ENCODE data around the gene TSPAN9. TPM values are rescaled to one million over a fixed set of nuclear protein-coding genes. Genes with fewer than 3 reads are reported as not detected.

Gene TSPAN9
- total and polyA plus RNA-seq, 2 of the 4 experiments (the other 2 are of a cell fraction), result 17.7 to 39.1 TPM

DNA sequence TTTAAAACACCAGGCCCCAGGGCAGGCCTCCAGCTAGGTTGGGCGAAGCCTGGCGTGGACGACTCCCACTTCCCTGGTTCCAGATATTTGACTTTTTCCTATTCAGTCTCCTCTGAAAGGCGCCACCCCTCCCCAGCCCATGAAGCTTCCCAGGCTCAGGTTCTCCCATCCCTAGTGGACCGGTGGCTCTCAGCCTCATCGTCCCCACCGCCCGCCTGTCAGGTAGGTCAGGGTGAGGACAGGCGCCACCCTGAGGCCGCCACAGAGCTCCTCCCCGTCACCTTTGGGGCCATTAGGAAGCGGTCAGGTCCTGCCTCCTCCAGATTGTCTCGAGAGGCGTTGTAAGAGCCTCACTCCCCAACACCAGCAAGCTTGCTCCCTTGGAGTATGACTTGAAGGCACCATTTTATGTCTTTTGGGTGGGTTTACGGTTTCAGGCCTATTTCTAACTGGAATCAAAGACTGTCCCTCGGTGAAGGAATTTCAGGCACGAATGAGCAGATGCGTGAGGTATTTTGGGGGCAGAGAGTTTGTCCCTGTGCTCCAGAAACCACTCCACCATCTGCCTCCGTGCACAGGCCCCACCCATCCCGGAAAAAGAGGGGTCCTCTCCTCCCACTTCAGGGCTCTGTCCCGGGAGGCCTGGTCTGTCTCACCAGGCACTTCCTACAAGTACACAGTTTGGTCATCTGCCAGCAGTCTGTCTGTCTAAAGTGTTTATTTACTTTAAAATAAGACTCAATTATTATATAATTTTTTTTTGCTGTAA is 55.6 kb downstream of the TSPAN9 start:
- in situ Hi-C loops (cut with MboI; ENCODE audit: low sequenced_read_pairs), result no loop called here
- Histone ChIP-seq H2BK15ac (ENCODE audit: low read depth, low read length) (peak overlapping the region; percentile 82; the same call in 2 of the 3 replicates), H2BK5ac (ENCODE audit: low read depth, low read length, poor library complexity, severe bottlenecking) (peak overlapping the region; percentile 26), H2AK9ac (replicated peaks; ENCODE audit: low read depth, low read length, poor library complexity) (peak overlapping the region; percentile 89), H3K23ac (ENCODE audit: low read depth, low read length) (peak overlapping the region; percentile 78; the same call in 1 of the 2 replicates), H3K56ac (ENCODE audit: extremely low read depth, insufficient read depth, low read length) (no peak overlapping the region), H4K8ac (ENCODE audit: low read depth in 2 of 2, low read length in 2 of 2) (peak overlapping the region; percentile 86 to 92), H2AFZ (replicated peaks; ENCODE audit: low read length, poor library complexity) (peak overlapping the region; percentile 77), H3K4me2 (ENCODE audit: low read depth, low read length) (peak overlapping the region; percentile 16; the same call in 1 of the 2 replicates), H2BK20ac (ENCODE audit: low read depth, low read length) (peak overlapping the region; percentile 84), H4K20me1 (ENCODE audit: insufficient read depth, low read length) (peaks cover 12% of the 10 kb centered on the region; the same call in 1 of the 2 replicates), H4K5ac (ENCODE audit: low read depth, low read length) (peak overlapping the region; percentile 70), H2AK5ac (ENCODE audit: low read depth, low read length) (peak overlapping the region; percentile 86), H3K36me3 (ENCODE audit: control insufficient read depth, insufficient read depth, low read length) (no peaks in the 10 kb centered on the region), H3K18ac (ENCODE audit: low read depth, low read length) (peak overlapping the region; percentile 38), H4K91ac (ENCODE audit: insufficient read depth, low read depth, low read length) (peak overlapping the region; percentile 88), H3K14ac (replicated peaks; ENCODE audit: low read depth, low read length) (peak overlapping the region; percentile 94), H3K27me3 (ENCODE audit: control insufficient read depth, insufficient read depth, low read length) (no peaks in the 10 kb centered on the region), H3K9me3 (ENCODE audit: control insufficient read depth, insufficient read depth, low read length) (no peaks in the 10 kb centered on the region), H3K4me1 (ENCODE audit: control insufficient read depth, insufficient read depth, low read length) (peaks cover 21% of the 10 kb centered on the region), H3K79me1 (ENCODE audit: low read depth in 1 of 2, low read length in 2 of 2) (peaks cover 3 to 23% of the 10 kb centered on the region in 2 experiments), H3K9me1 (ENCODE audit: insufficient read depth, low read length) (peaks cover 15% of the 10 kb centered on the region), H3K27ac (ENCODE audit: insufficient read depth, low read length) (peak overlapping the region; percentile 54), H3K4ac (ENCODE audit: low read depth, low read length) (peak overlapping the region; percentile 91), H3K4me3 (ENCODE audit: insufficient read depth, low read depth, low read length) (no peak overlapping the region), H2BK120ac (ENCODE audit: low read depth, low read length) (peak overlapping the region; percentile 91), H3K9ac (ENCODE audit: low read depth, low read length) (no peak overlapping the region)
- POLR2A ChIA-PET (ENCODE audit: unreplicated experiment), result no interaction called here
- no TSS peak for BruUV-seq (replicated peaks)
- WGBS, 2 experiments (ENCODE audit: extremely low coverage in 2 of 2, insufficient read length in 1 of 2), result 70% methylated on average over 3 of the region's 21 CpGs; no CpG with 5 or more reads in 1 of the 2 experiments
- intact Hi-C loops (cut with micrococcal nuclease), result loop anchor here (10.0 kb wide), 1 partner anchor 642 kb away; no protein-coding TSS in a partner anchor
- DNase-seq, result peak; percentile 72
- TF ChIP-seq RFX5 (IDR thresholded peaks at IDR 0.05; ENCODE audit: low read depth, low read length) (no peak), CTCF (conservative IDR thresholded peaks at IDR 0.05; ENCODE audit: low read depth, low read length) (no peak), MXI1 (IDR thresholded peaks at IDR 0.05; ENCODE audit: borderline replicate concordance, low read depth, low read length) (no peak), FOS (IDR thresholded peaks at IDR 0.05; ENCODE audit: low read depth, low read length) (no peak), CHD1 (IDR thresholded peaks at IDR 0.05; ENCODE audit: low read depth, low read length) (no peak), RCOR1 (IDR thresholded peaks at IDR 0.05; ENCODE audit: insufficient replicate concordance, low read length) (no peak), ELK1 (IDR thresholded peaks at IDR 0.05; ENCODE audit: borderline replicate concordance, low read depth, low read length) (no peak), SMC3 (IDR thresholded peaks at IDR 0.05; ENCODE audit: low read depth, low read length) (no peak), CEBPB (IDR thresholded peaks at IDR 0.05; ENCODE audit: low read depth, low read length) (no peak), RAD21 (IDR thresholded peaks at IDR 0.05; ENCODE audit: low read length) (no peak), MAFK (IDR thresholded peaks at IDR 0.05; ENCODE audit: low read depth, low read length) (no peak), NFE2L2 (IDR thresholded peaks at IDR 0.05; ENCODE audit: low read depth, low read length) (no peak), MAZ (IDR thresholded peaks at IDR 0.05; ENCODE audit: borderline replicate concordance, low read depth, low read length) (no peak)
- TF ChIP-seq, protein P1, sequence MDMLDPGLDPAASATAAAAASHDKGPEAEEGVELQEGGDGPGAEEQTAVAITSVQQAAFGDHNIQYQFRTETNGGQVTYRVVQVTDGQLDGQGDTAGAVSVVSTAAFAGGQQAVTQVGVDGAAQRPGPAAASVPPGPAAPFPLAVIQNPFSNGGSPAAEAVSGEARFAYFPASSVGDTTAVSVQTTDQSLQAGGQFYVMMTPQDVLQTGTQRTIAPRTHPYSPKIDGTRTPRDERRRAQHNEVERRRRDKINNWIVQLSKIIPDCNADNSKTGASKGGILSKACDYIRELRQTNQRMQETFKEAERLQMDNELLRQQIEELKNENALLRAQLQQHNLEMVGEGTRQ (IDR thresholded peaks at IDR 0.05; ENCODE audit: low read depth, low read length), result no peak
- peak; percentile 78 for ATAC-seq (ENCODE audit: low read depth)
- dilution Hi-C loops (cut with HindIII; ENCODE audit: low sequenced_read_pairs, unreplicated experiment), result no loop called here
- CTCF ChIA-PET, result no interaction called here
